HCT116 (cell line): ENCODE results near the gene RAP2A.

Source experiments
- CEBPB ChIP-seq: IDR thresholded peaks from 2 replicates; pipeline ENCODE4 v1.6.1; 2012; ENCODE audit warnings: low read depth
- EGR1 ChIP-seq: IDR thresholded peaks from 2 replicates; pipeline ENCODE4 v1.6.1; 2012; ENCODE audit warnings: low read depth
- EZH2 ChIP-seq: fragments of 200-600 bp; sonication (generic); IDR thresholded peaks from 2 replicates; pipeline ENCODE4 v1.6.1; 2017; ENCODE audit warnings: antibody characterized with exemption, mixed run types
- EZH2phosphoT487 ChIP-seq: fragments of 200-600 bp; IDR thresholded peaks from 2 replicates; pipeline ENCODE4 v1.6.1; 2018; ENCODE audit warnings: antibody characterized with exemption, borderline replicate concordance
- MAX ChIP-seq: IDR thresholded peaks from 2 replicates; pipeline ENCODE4 v1.6.1; 2012
- POLR2A ChIP-seq: IDR thresholded peaks from 2 replicates; pipeline ENCODE4 v1.7.0; 2011; ENCODE audit warnings: borderline replicate concordance; ENCODE audit not compliant: insufficient read depth, insufficient read length; ENCODE audit errors: extremely low read depth
- RAD21 ChIP-seq: IDR thresholded peaks from 2 replicates; pipeline ENCODE4 v1.6.1; 2012; ENCODE audit warnings: low read depth, mild to moderate bottlenecking
- REST ChIP-seq: IDR thresholded peaks from 2 replicates; pipeline ENCODE4 v1.6.1; 2012; ENCODE audit warnings: low read depth
- SP1 ChIP-seq: IDR thresholded peaks from 2 replicates; pipeline ENCODE4 v1.6.1; 2012; ENCODE audit warnings: low read depth
- SRF ChIP-seq: IDR thresholded peaks from 2 replicates; pipeline ENCODE4 v1.6.1; 2012; ENCODE audit warnings: low read depth
- ZNF274 ChIP-seq: fragments of 200-500 bp; sonication (Bioruptor generic); IDR thresholded peaks from 2 replicates; pipeline ENCODE4 v1.6.1; 2014; ENCODE audit warnings: mild to moderate bottlenecking, low read depth, low read length, inconsistent platforms
- TF ChIP-seq, protein P1 (sequence below), 3 experiments: fragments of 200-600 bp in 1 of 3; sonication (generic) in 1 of 3; IDR thresholded peaks in 2 of 3; conservative IDR thresholded peaks in 1 of 3; 2 replicates each; pipeline ENCODE4 v1.5.1; 2012 to 2017; ENCODE audit warnings: low read depth in 2 of 3, low read length in 2 of 3, antibody characterized with exemption in 1 of 3, borderline replicate concordance in 1 of 3, control low read depth in 1 of 3, mild to moderate bottlenecking in 1 of 3, mixed read lengths in 1 of 3, mixed run types in 1 of 3, moderate library complexity in 1 of 3; ENCODE audit not compliant: insufficient read depth in 1 of 3
- TF ChIP-seq, protein P2 (sequence below): IDR thresholded peaks from 2 replicates; pipeline ENCODE4 v1.6.1; 2011; ENCODE audit warnings: mild to moderate bottlenecking, low read length, moderate library complexity; ENCODE audit not compliant: insufficient replicate concordance; ENCODE audit errors: extremely low read depth

- TF ChIP-seq, protein P1, sequence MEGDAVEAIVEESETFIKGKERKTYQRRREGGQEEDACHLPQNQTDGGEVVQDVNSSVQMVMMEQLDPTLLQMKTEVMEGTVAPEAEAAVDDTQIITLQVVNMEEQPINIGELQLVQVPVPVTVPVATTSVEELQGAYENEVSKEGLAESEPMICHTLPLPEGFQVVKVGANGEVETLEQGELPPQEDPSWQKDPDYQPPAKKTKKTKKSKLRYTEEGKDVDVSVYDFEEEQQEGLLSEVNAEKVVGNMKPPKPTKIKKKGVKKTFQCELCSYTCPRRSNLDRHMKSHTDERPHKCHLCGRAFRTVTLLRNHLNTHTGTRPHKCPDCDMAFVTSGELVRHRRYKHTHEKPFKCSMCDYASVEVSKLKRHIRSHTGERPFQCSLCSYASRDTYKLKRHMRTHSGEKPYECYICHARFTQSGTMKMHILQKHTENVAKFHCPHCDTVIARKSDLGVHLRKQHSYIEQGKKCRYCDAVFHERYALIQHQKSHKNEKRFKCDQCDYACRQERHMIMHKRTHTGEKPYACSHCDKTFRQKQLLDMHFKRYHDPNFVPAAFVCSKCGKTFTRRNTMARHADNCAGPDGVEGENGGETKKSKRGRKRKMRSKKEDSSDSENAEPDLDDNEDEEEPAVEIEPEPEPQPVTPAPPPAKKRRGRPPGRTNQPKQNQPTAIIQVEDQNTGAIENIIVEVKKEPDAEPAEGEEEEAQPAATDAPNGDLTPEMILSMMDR (IDR thresholded peaks at IDR 0.05 in 2 of 3, conservative IDR thresholded peaks at IDR 0.05 in 1 of 3; ENCODE audit: borderline replicate concordance in 1 of 3, insufficient read depth in 1 of 3, low read depth in 2 of 3, low read length in 2 of 3) = no peak
- TF ChIP-seq ZNF274 (no peak), EZH2 (no peak), RAD21 (no peak), MAX (no peak; the same call in none of the 2 replicates), EGR1 (no peak), REST (no peak), POLR2A (no peak), SP1 (peak; percentile 97), SRF (0 out of 2 replicates have a peak, but pooled peaks have one; percentile 53), CEBPB (no peak), EZH2phosphoT487 (no peak)
- TF ChIP-seq, protein P2, sequence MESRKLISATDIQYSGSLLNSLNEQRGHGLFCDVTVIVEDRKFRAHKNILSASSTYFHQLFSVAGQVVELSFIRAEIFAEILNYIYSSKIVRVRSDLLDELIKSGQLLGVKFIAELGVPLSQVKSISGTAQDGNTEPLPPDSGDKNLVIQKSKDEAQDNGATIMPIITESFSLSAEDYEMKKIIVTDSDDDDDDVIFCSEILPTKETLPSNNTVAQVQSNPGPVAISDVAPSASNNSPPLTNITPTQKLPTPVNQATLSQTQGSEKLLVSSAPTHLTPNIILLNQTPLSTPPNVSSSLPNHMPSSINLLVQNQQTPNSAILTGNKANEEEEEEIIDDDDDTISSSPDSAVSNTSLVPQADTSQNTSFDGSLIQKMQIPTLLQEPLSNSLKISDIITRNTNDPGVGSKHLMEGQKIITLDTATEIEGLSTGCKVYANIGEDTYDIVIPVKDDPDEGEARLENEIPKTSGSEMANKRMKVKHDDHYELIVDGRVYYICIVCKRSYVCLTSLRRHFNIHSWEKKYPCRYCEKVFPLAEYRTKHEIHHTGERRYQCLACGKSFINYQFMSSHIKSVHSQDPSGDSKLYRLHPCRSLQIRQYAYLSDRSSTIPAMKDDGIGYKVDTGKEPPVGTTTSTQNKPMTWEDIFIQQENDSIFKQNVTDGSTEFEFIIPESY = no peak
Measured at GRCh38 chr13:97432917-97433726, 847 bp upstream of the RAP2A start.
